ENCODE measurements around the gene ELP6.
"Not testable (repeated sequence)": the region's sequence is repeated elsewhere in the genome, so short reads cannot be mapped to it uniquely, and the experiment has no call there.

ELP6 gene

GRCh38 chr3:47464588-47464987, 48.9 kb downstream of the ELP6 start:
- DNase-seq (ENCODE audit: low read depth, low spot score): no peak

- not testable (repeated sequence) for DNase-seq (ENCODE audit: low read depth, low spot score)
Observed at GRCh38 chr3:47459534-47460085, 53.9 kb downstream of the ELP6 start.

GRCh38 chr3:47456984-47457383, 56.5 kb downstream of the ELP6 start:
- no peak for DNase-seq (ENCODE audit: low read depth, low spot score)

GRCh38 chr3:47455806-47456452, 57.6 kb downstream of the ELP6 start:
- no peak for DNase-seq (ENCODE audit: low read depth, low spot score)

- DNase-seq (ENCODE audit: low read depth, low spot score): no peak
Observed at GRCh38 chr3:47452453-47453215, 60.9 kb downstream of the ELP6 start.

Measured in astrocyte of the hippocampus (primary cell).